G401.6 (cell line): ENCODE measurements around the gene EYA3.
"Not testable (repeated sequence)": the region's sequence is repeated elsewhere in the genome, so short reads cannot be mapped to it uniquely, and the experiment has no call there.

ENCODE experiments used
- FAIRE-seq: peaks from 2 replicates; lab custom pipeline; 2012; peaks lifted over from hg19 to GRCh38; lab: Jason Lieb, UNC

EYA3 gene

GRCh38 chr1:28027238-28027637, 61.2 kb downstream of the EYA3 start:
- no peak for FAIRE-seq

DNA sequence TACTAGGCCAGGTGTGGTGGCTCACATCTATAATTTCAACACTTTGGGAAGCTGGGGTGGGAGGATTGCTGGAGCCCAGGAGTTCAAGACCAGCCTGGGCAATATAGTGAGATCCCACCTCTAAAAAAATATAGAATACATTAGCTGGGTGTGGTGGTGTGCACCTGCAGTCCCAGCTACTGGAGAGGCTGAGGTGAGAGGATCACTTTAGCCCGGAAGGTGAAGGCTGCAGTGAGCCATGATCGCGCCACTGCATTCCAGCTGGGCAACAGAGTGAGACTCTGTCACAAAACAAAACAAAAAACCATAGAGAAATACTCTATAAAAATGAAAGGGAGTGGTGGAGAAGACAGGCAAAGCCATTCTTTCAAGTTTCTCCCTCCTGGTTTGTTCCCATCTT, 62.1 kb downstream of the EYA3 start:
- no peak for FAIRE-seq

DNA sequence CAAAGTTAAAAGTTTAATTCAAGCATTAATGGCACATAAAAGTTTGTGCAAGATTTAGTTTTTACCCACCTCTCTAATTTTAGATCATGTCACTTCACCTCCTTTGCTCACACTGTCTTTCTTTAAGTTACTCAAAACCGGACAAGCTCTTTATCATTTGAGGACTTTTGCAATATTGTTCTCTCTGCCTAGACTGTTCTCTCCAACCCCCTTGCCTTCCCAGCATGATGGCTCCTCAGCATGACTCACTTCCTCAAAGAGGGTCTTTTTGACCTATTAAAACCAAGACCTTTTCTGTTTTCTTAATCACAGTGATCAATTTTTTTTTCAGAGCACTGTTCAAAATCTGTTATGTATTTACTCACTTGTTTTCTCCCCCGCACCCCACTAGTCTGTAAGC, 67.3 kb downstream of the EYA3 start:
- no peak for FAIRE-seq

DNA sequence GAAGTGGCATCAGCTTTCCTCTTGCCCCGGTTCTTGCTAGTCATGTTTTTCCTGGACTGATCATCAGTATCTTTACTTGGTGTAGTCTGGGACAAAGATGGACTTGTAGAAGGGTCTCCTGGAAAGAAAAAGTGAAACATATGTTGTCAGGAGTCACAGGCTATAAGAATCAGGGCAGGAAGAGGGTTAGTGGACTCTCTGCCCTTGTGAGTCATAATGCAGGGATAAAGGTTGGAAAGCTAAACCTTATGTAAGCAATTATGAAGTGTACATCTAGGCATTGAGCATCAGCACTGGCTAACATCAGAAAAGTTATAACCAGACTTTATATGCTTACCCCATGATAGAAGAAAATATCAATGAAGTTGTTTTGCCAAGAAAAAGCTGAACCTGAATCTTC, 77.4 kb downstream of the EYA3 start:
- FAIRE-seq = no peak

GRCh38 chr1:28003117-28003516, 85.3 kb downstream of the EYA3 start:
- not testable (repeated sequence) for FAIRE-seq

- FAIRE-seq = no peak
These were observed 85.8 kb downstream of the EYA3 start for GRCh38 chr1:28002600-28002999.

GRCh38 chr1:27999055-27999454, 89.4 kb downstream of the EYA3 start:
- FAIRE-seq = no peak

DNA sequence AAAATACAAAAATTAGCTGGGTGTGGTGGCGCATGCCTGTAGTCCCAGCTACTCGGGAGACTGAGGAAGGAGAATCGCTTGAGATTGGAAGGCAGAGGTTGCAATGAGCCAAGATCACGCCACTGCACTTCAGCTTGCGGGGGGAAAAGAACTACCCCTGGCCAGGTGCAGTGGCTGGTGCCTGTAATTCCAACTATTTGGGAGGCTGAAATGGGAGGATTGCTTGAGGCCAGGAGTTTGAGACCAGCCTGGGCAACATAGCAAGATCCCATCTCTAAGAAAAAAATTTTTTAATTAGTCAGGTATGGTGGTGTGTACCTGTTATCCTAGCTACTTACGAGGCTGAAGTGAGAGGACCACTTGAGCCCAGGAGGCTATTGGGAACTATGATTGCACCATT, 93.9 kb downstream of the EYA3 start:
- not testable (repeated sequence) for FAIRE-seq

DNA sequence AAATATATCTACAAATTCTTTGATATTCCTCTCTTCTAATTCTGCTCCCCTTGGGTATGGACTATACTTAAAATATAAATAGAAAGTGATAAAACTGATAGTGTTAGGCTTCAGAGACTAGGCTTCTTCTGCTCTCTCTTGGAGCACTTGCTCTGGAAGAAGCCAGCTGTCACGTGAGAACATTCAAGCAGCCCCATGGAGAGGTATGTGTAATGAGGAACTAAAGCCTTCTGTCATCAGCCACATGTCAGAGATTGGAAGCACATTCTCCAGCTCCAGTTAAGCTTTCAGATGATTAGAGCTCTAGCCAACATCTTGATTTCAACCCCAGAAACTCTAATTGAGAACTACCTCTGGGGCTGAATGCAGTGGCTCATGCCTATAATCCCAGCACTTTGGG, 94.3 kb downstream of the EYA3 start:
- FAIRE-seq = no peak

GRCh38 chr1:27993241-27993640, 95.2 kb downstream of the EYA3 start:
- no peak for FAIRE-seq

GRCh38 chr1:27992276-27992675, 96.1 kb downstream of the EYA3 start:
- FAIRE-seq = no peak

DNA sequence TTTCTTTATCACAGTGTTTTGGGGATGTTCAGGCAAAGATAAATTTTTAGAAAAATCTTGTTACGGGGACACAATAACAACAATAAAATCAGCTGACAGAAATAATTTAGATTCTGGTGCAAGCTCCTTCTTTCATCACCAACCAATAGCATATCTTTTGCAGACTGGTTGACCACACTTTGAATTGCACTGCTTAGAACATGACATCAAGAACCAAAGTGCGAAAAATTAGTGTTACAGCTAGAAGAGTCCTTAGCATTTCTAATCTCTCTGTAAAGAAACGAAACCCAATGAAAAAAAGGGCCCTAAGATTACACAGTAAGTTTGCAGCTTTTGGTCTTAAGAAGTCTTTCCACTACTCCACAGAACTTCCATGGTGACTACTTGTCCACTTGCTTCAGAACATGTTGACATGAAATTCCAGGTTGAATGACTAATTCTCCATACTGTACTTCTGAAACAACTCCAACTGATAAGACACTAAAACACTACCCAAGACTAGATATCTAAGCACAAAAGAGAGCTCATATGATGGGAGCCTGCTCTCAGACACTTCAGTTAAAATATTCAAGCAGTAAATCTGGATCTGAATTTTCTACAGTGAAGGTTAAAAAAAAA, 97.4 kb downstream of the EYA3 start:
- no peak for FAIRE-seq

DNA sequence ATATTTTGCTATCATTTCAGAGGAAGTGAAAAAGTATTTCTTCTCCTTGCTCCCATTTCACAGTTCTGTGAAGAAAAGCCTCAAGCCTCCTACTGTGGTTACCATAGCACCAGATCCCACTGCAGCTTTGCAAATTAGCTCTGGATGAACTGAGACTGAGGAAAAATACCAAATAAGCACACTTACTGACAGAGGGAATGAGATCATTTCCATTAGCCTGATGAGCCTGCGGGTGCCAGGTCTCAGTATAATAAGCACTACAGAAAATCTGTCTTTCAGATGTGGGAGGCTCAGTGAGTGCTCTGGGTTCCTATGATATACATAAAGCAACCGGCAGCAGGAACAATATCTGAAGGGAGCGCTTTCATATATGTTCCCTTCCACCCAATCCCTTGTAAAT, 107.3 kb downstream of the EYA3 start:
- no peak for FAIRE-seq

- no peak for FAIRE-seq
These were observed 108.1 kb downstream of the EYA3 start for GRCh38 chr1:27980216-27980845.

- no peak for FAIRE-seq
These were observed 108.6 kb downstream of the EYA3 start for GRCh38 chr1:27979859-27980201.

- FAIRE-seq = peak; percentile 71
These were observed 109.1 kb downstream of the EYA3 start for GRCh38 chr1:27979151-27979858.

GRCh38 chr1:27974417-27974781, 114.0 kb downstream of the EYA3 start:
- FAIRE-seq = no peak

- FAIRE-seq = no peak
These were observed 114.5 kb downstream of the EYA3 start for GRCh38 chr1:27973771-27974416.

- no peak for FAIRE-seq
These were observed 116.3 kb downstream of the EYA3 start for GRCh38 chr1:27972141-27972540.

- no peak for FAIRE-seq
These were observed 116.7 kb downstream of the EYA3 start for GRCh38 chr1:27971674-27972073.

DNA sequence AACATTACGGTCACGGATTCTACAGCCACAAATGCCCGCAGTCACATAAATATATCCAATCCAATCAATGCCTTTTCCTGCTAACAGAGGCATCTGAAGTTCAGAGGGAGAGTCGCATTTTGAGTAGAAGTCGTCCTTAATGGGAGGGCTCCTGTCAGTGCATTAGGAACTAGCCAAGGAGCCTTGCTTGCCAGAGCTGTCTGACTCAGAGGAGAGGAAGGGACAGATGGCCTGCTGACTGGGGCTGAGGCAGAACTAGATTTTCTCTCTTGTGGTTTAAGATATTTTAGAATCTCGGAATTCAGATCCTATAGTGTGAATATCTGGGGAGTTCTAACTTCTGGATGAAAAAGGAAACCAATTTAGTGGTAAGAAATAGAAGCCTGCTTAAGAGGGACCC, 118.0 kb downstream of the EYA3 start:
- FAIRE-seq = no peak

GRCh38 chr1:27968692-27969091, 119.7 kb downstream of the EYA3 start:
- FAIRE-seq = no peak

- FAIRE-seq = no peak
These were observed 120.4 kb downstream of the EYA3 start for GRCh38 chr1:27967884-27968466.
